SU-DHL-6 (cell line): ENCODE measurements around the gene LTF.
A peak's percentile ranks its signal among the peaks of the same experiment; 100 is the strongest.

ENCODE experiments used
- EZH2phosphoT487 ChIP-seq: fragments of 200-600 bp; sonication (generic), shearing (Covaris generic); conservative IDR thresholded peaks from 2 replicates; pipeline ENCODE4 v1.6.1; 2018; ENCODE audit warnings: mild to moderate bottlenecking, antibody characterized with exemption, low read length, moderate library complexity, mixed read lengths
- TF ChIP-seq, protein P1 (sequence below): fragments of 200-600 bp; sonication (generic); IDR thresholded peaks from one replicate; pipeline ENCODE4 v1.5.1; 2017; ENCODE audit warnings: antibody characterized with exemption, mild to moderate bottlenecking, low read length, moderate library complexity; ENCODE audit not compliant: insufficient read depth, poor library complexity, severe bottlenecking

GRCh38 chr3:46488735-46489361 is 24.1 kb upstream of the LTF start:
- TF ChIP-seq, protein P1, sequence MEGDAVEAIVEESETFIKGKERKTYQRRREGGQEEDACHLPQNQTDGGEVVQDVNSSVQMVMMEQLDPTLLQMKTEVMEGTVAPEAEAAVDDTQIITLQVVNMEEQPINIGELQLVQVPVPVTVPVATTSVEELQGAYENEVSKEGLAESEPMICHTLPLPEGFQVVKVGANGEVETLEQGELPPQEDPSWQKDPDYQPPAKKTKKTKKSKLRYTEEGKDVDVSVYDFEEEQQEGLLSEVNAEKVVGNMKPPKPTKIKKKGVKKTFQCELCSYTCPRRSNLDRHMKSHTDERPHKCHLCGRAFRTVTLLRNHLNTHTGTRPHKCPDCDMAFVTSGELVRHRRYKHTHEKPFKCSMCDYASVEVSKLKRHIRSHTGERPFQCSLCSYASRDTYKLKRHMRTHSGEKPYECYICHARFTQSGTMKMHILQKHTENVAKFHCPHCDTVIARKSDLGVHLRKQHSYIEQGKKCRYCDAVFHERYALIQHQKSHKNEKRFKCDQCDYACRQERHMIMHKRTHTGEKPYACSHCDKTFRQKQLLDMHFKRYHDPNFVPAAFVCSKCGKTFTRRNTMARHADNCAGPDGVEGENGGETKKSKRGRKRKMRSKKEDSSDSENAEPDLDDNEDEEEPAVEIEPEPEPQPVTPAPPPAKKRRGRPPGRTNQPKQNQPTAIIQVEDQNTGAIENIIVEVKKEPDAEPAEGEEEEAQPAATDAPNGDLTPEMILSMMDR: peak; percentile 99
- no peak for TF ChIP-seq EZH2phosphoT487
